Measurements from ENCODE around the gene PPARD. TPM values are rescaled to one million over a fixed set of nuclear protein-coding genes. Genes with fewer than 3 reads are reported as not detected.
A peak's percentile ranks its signal among the peaks of the same experiment; 100 is the strongest.

PPARD gene
- total RNA-seq, 1 donor from 2014 or later, result 21.9 TPM

DNA sequence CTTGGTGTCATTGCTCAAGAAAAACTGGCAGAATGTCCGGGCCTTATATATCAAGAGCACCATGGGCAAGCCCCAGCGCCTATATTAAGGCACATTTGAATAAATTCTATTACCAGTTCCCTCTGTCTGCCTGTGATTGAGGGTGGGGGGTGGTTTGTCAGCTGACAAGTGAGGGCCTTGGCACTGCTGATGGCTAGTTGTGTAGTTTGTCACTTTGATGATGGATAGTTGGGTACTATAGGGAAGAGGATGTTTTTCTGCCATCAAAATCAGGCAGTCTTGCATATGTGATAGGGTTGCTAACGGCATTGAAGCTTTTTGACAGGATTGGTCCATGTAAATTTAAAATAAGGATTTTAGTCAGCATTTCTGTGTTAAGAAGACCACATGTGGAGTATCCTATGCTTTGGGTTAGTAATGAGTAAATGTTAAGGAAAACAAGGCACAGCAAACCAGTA is 128.3 kb downstream of the PPARD start:
- no peak for DNase-seq (ENCODE audit: extremely low spot score, unreplicated experiment)
- TF ChIP-seq, protein P1, sequence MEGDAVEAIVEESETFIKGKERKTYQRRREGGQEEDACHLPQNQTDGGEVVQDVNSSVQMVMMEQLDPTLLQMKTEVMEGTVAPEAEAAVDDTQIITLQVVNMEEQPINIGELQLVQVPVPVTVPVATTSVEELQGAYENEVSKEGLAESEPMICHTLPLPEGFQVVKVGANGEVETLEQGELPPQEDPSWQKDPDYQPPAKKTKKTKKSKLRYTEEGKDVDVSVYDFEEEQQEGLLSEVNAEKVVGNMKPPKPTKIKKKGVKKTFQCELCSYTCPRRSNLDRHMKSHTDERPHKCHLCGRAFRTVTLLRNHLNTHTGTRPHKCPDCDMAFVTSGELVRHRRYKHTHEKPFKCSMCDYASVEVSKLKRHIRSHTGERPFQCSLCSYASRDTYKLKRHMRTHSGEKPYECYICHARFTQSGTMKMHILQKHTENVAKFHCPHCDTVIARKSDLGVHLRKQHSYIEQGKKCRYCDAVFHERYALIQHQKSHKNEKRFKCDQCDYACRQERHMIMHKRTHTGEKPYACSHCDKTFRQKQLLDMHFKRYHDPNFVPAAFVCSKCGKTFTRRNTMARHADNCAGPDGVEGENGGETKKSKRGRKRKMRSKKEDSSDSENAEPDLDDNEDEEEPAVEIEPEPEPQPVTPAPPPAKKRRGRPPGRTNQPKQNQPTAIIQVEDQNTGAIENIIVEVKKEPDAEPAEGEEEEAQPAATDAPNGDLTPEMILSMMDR (conservative IDR thresholded peaks at IDR 0.05), result no peak
- peak overlapping the region; percentile 96 for H3K27ac Mint-ChIP-seq
- H3K9me3 Mint-ChIP-seq, result no peaks in the 10 kb centered on the region
- H3K27me3 Mint-ChIP-seq, result peaks cover 3% of the 10 kb centered on the region
- peaks cover 20% of the 10 kb centered on the region for H3K36me3 Mint-ChIP-seq
- H3K4me3 Mint-ChIP-seq, result peak overlapping the region; percentile 94
- peaks cover 29% of the 10 kb centered on the region for H3K4me1 Mint-ChIP-seq (ENCODE audit: unreplicated experiment)

- H3K36me3 Mint-ChIP-seq, result peaks cover 20% of the 10 kb centered on the region
- H3K27me3 Mint-ChIP-seq, result peaks cover 3% of the 10 kb centered on the region
- H3K27ac Mint-ChIP-seq, result peak overlapping the region; percentile 96
- peak overlapping the region; percentile 61 for H3K4me3 Mint-ChIP-seq
- no peaks in the 10 kb centered on the region for H3K9me3 Mint-ChIP-seq
- peaks cover 29% of the 10 kb centered on the region for H3K4me1 Mint-ChIP-seq (ENCODE audit: unreplicated experiment)
- TF ChIP-seq, protein P1 (conservative IDR thresholded peaks at IDR 0.05), result no peak
- no peak for DNase-seq (ENCODE audit: extremely low spot score, unreplicated experiment)
Observed at GRCh38 chr6:35471836-35472345, 129.5 kb downstream of the PPARD start.

DNA sequence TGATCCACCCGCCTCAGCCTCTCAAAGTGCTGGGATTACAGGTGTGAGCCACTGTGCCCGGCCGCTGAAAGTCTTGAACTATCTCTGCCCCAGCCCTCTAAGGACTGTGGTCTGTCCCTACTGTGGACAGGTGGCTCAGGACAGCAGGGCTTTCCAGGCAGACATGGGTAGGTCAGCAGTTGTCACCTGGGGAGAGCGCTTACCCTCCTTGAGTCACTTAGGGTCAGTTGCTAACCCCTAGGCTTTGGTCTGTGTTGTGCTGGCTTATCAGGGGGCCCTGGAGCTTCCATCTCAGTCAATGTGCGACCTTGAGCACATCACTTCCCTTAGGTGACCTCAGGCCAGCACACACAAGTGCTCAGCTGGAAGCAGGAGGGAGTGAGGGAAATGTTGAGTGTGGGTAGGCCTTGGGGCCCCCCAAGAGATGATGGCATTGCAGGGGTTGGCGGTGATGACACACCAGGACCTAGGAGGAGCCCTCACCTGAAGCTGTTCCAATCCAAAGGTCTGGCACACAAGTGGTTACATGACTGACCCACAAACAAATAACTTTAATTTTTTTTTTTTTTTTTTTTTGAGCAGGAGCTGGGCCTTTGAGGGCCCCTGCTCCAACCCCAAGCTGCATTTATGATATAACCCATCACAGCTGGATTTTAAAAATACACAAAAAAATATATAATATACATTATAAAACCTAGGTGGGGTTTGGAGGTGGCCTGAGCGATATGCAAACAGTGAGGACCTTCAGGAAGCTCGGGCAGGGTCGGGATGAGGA is 130.9 kb downstream of the PPARD start:
- H3K27me3 Mint-ChIP-seq, result peaks cover 3% of the 10 kb centered on the region
- no peaks in the 10 kb centered on the region for H3K9me3 Mint-ChIP-seq
- DNase-seq (ENCODE audit: extremely low spot score, unreplicated experiment), result no peak
- TF ChIP-seq, protein P1 (conservative IDR thresholded peaks at IDR 0.05), result no peak
- H3K36me3 Mint-ChIP-seq, result peaks cover 20% of the 10 kb centered on the region
- peaks cover 29% of the 10 kb centered on the region for H3K4me1 Mint-ChIP-seq (ENCODE audit: unreplicated experiment)
- peak overlapping the region; percentile 51 for H3K4me3 Mint-ChIP-seq
- H3K27ac Mint-ChIP-seq, result peak overlapping the region; percentile 75

DNA sequence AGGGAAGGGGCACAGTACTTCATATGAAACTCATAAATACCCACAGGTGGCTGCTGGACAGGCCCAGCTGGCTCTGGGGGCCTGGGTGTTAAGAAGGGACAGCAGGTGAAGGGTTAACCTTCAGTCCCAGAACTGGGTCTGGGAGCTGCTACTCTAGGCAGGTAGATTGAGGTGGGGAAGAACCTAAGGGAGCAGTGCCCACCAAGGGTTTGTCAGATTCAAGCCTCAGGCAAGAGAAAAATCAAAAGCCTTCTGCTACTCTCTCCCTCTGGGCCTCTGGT is 131.4 kb downstream of the PPARD start:
- no peaks in the 10 kb centered on the region for H3K9me3 Mint-ChIP-seq
- H3K36me3 Mint-ChIP-seq, result peaks cover 20% of the 10 kb centered on the region
- peaks cover 29% of the 10 kb centered on the region for H3K4me1 Mint-ChIP-seq (ENCODE audit: unreplicated experiment)

GRCh38 chr6:35474131-35474941 is 132.0 kb downstream of the PPARD start:
- no peaks in the 10 kb centered on the region for H3K9me3 Mint-ChIP-seq
- peaks cover 18% of the 10 kb centered on the region for H3K36me3 Mint-ChIP-seq
- TF ChIP-seq, protein P1 (conservative IDR thresholded peaks at IDR 0.05), result no peak
- H3K4me1 Mint-ChIP-seq (ENCODE audit: unreplicated experiment), result peaks cover 27% of the 10 kb centered on the region
- no peak overlapping the region for H3K4me3 Mint-ChIP-seq
- H3K27ac Mint-ChIP-seq, result peak overlapping the region; percentile 75
- H3K27me3 Mint-ChIP-seq, result peaks cover 3% of the 10 kb centered on the region
- no peak for DNase-seq (ENCODE audit: extremely low spot score, unreplicated experiment)

More for the DNA sequence above, 131.4 kb downstream of the PPARD start:
- DNase-seq (ENCODE audit: extremely low spot score, unreplicated experiment), result no peak
- peak overlapping the region; percentile 75 for H3K27ac Mint-ChIP-seq
- peaks cover 3% of the 10 kb centered on the region for H3K27me3 Mint-ChIP-seq
- H3K4me3 Mint-ChIP-seq, result no peak overlapping the region
- TF ChIP-seq, protein P1 (conservative IDR thresholded peaks at IDR 0.05), result no peak
